HK-2 (cell line): ENCODE results near the gene CADM1.

Experiments
- DNase-seq: peaks from one replicate; pipeline ENCODE4 v3.0.0-alpha.2; 2018; ENCODE audit not compliant: unreplicated experiment

The CADM1 gene

GRCh38 chr11:115446214-115446613, 58.0 kb downstream of the CADM1 start:
- DNase-seq: no peak

DNA sequence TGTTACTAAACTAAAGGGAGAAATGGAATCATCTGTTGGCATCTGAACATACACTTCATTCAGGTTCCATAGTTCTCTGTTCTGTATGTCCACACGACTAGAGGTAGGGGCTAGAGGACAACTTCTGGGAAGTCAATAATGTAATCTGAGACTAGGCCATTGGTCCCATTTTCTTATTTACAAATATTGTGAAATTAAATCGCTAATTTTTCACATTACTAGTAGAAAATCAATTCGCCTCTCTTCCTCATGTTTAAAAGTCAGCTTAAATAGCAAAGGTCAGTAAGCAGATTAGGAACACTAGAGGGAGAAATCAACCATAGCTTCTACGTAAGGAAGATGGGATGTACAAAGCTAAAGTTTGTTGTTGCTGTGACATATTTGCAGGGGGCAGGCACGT, 59.7 kb downstream of the CADM1 start:
- DNase-seq: no peak

DNA sequence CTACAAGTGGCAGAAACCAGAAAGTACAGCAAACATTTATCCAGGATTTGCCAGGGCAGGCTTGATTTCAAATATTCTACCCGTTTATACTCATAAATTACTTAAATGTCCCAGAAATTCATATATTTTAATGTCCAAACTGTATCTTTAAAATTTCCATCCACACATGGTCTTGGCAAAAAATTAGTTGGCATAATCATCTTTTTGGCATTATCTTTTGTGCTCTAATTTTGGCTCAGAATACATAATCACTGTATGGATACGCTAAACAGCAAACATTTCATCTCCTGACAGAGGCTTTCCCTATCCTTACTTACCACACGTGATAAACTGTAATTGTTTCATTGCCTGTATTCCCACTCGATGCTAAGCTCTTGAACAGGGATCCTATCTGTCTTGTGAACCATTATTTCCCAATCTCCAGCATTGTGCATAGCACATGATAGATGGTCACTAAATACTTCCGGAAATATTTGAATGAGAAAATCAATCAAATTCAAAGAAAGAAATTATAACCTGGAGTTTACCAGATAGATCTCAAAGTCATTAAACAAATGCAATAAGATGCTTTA, 64.2 kb downstream of the CADM1 start:
- DNase-seq: no peak

DNA sequence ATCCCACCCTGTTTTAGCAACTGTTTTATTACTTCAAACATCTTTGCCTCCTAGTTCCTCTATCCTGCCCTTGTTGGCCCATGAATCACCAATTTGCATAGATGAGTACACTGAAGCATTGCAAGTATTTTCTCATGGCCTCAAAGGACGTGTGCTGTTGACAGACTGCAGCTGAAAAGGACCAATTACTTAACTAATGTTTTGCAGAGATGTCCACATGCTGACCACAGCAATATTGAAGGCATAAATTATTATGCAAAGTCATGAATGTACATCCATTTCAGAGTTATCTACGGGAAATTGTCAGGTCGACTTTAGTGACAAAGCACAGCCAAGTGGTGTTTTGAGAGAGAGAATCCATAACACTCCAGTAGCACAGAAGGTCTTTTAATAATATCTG, 64.8 kb downstream of the CADM1 start:
- DNase-seq: no peak

GRCh38 chr11:115437902-115438575, 66.2 kb downstream of the CADM1 start:
- DNase-seq: no peak

DNA sequence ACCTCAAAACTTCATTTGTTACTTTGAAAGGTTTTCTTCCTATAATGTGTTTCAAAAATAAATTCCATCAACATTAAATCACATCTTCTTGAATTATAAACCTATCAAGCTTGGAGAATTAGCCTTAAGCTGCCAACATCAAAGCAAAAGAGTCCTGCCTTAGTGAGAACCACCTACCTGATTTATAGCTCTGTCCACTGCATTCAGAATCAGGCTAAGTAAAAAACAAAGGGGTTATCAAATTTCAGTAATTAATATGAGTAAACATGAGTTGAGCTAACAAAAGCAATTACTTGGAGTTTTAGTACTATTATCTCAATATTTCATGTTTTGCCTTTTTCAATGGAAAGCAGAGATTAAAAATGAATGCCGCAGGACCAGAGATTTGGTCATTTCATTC, 73.9 kb downstream of the CADM1 start:
- no peak for DNase-seq

DNA sequence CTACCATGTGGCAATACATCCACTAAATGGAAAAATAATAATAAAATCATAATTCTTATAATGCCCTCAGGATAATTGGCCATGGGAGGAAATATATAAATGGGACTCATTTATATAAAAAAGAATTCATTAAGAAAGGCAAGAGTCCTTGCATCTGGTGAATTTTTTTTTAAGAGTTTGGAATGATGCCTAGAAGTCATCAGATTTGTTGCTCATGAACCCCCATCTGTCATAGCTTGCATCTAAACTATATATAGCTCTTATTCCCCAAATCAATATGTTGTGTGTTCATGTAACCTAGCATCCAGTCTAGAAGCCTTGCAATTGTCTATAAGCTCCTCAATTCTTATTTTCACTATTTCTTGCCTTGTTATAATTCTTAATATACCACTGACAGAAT, 75.9 kb downstream of the CADM1 start:
- no peak for DNase-seq

GRCh38 chr11:115425816-115426215, 78.4 kb downstream of the CADM1 start:
- no peak for DNase-seq

DNA sequence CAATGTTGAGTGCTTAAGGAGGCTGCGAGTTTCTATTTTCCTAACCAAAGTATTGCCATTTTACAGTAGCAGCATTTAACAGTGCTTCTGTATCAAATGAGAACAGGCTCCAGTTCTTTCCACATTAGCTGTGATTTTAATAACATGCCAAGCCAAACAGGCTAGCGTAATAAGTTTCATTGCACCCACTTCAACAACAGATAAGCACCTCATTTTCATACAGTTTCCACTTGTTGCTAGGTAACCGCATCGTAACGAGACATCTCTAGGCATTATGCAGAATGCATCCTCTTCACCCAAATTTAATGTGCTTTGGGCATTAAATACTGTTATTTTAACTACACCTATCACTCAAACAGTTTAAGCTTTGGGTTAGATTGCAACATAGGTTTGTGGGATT, 79.0 kb downstream of the CADM1 start:
- no peak for DNase-seq

- DNase-seq: no peak
Measured at GRCh38 chr11:115423728-115424459, 80.3 kb downstream of the CADM1 start.

DNA sequence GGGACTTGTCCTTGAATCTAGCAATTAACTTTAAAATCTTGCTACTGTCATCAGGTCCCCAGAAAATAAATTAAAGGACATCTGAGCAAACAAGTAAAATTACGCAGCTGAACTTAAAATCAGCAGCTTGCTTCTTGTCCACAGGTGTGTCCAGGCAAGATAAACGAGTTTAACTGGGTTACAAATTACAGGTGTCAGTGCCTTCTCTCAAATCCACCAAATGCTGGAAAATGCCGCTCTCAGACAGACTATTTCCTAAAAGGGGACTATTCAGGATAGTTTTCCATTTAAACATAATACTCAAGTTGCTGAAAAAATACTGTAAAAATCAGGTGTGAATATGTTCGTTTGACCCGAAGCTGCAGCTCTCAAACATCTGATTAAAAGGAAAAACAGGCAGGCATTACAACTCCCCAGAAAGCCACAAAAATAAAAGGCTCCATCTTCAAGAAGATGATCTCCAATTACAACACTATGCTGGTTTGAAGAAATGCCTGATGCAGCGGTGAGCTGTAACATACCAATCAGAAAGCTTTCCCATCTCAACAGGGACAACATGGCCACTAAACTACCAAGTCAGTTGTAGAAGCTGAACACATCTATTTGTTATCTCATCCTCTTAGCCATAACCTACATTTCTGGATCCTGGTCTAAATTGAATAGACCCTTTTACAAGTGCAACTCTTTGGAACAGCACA, 82.1 kb downstream of the CADM1 start:
- no peak for DNase-seq

GRCh38 chr11:115421352-115421991, 82.7 kb downstream of the CADM1 start:
- no peak for DNase-seq

DNA sequence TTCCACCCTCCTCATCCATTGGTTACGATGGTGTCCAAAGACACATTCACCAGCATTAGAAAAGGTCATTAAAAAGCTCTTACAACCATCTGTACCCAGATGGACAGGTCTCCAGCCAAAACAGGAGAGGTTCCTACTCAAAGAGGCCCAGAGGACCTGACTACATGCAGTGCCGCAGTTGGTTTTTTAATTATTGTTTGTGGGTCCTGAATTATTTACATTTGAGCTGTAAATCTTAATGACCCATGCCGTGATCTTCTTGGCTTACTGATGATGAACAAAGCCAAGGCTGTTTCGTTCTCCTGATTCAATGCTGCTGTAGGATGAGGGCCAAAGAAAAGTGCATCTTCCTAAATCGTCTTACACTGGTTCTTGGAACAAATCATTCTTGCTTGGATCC, 83.7 kb downstream of the CADM1 start:
- DNase-seq: no peak

DNA sequence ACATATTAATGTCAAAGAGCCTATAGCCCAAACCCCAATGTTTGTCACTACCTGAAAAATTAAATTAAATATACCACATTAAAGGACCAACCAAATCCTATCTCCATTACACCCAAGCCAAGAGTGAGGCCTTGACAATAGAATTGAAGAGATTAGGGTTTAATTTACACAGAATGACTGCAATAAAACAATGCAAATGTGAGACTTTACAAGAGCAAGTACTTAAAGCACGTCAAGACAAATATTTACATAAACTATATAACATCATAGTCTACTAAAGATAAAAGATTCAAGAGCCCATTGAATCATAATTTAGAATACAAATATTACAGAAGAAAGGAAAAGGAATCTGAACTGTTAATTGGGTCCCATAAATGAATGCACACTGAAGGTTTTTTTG, 85.6 kb downstream of the CADM1 start:
- DNase-seq: no peak

DNA sequence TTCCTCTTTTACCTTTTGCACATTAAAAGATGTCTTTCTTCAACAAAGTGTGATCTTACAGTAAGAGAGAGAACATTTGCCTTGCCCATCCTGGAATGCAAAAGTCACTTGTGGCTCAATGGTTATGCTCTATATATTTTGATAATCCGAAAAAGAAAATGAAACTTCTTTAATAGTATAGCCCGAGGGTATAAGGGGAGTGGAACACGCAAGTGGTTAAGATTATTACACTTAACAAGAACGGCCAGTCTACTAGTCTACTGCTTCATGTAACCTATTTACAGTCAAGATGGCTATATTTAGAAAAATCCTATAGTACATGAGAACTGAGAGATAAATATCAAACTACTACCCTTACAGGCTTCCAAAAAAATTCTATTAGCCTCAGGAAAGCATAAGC, 86.1 kb downstream of the CADM1 start:
- DNase-seq: no peak

GRCh38 chr11:115411120-115411519, 93.1 kb downstream of the CADM1 start:
- no peak for DNase-seq

DNA sequence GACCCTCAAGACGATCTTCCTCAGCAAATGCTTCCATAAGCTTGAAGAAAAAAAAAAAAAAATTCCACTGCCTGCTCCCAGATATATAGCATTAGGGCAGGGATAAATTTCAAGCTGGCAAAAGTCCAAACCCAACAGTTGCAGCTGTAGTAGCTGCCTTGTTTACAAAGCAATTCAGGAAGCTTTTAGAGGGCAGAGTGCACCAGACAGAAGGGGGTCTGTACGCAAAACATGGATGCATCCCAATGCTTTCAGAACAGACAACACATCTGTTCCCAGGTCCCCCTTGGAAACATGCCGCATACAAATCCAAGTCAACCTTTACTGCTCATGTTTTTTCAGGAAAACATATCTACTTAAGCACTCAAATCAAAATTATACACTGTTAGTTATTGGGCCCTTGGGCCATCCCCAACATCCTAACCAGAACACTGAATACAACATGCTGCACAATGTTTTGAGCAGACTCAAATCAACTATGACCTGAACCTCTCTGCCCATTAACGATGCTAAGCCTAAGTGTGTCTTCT, 94.5 kb downstream of the CADM1 start:
- DNase-seq: no peak

GRCh38 chr11:115409116-115409670, 95.0 kb downstream of the CADM1 start:
- DNase-seq: no peak

GRCh38 chr11:115408036-115408921, 95.9 kb downstream of the CADM1 start:
- DNase-seq: no peak

DNA sequence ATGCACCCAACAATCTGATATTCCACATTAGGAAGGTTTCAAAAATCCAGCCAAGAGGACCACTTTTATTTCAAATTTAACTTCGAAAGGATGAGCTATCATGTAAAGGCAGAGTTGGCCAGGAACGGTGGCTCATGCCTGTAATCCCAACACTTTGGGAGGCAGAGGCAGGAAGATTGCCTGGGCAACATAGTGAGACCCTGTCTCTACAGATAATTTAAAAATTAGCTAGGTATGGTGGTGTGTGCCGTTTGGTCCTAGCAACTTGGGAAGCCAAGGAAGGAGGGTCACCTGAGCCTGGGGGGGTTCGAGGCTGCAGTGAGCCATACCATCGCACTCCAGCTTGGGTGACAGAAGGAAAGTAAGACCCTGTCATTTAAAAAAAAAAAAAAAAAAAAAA, 96.7 kb downstream of the CADM1 start:
- no peak for DNase-seq

- no peak for DNase-seq
Measured at GRCh38 chr11:115406404-115406803, 97.8 kb downstream of the CADM1 start.
